K562 (cell line): Measurements from ENCODE around the gene LHFPL5. TPM values are rescaled to one million over a fixed set of nuclear protein-coding genes. Genes with fewer than 3 reads are reported as not detected.

ENCODE experiments used
- BCOR ChIP-seq: fragments of 450-650 bp; IDR thresholded peaks from 2 replicates; pipeline ENCODE4 v1.6.1; 2016
- CBX1 ChIP-seq: sonication (generic); IDR thresholded peaks from 2 replicates; pipeline ENCODE4 v1.6.1; 2016; ENCODE audit warnings: antibody characterized with exemption, low read depth, mild to moderate bottlenecking
- CCAR2 ChIP-seq: fragments of 200-400 bp; formaldehyde crosslinking; IDR thresholded peaks from 2 replicates; pipeline ENCODE4 v1.6.1; 2017; ENCODE audit warnings: mild to moderate bottlenecking, low read depth, low read length
- CHCHD3 ChIP-seq: fragments of 250-450 bp; sonication (Bioruptor Pico); IDR thresholded peaks from 2 replicates; pipeline ENCODE4 v2.1.2; 2022; ENCODE audit warnings: mild to moderate bottlenecking
- COPS2 ChIP-seq: fragments of 450-650 bp; conservative IDR thresholded peaks from 2 replicates; pipeline ENCODE4 v1.6.1; 2016; ENCODE audit warnings: mild to moderate bottlenecking, moderate library complexity
- GABPB2 ChIP-seq: fragments of 250-450 bp; sonication (Bioruptor Pico); conservative IDR thresholded peaks from 2 replicates; pipeline ENCODE4 v1.5.1; 2021; ENCODE audit warnings: mild to moderate bottlenecking
- GTF2F1 ChIP-seq: IDR thresholded peaks from 2 replicates; pipeline ENCODE4 v1.6.1; 2011; ENCODE audit warnings: low read depth, low read length, improper control_type of control experiment
- HDAC2 ChIP-seq: fragments of 450-650 bp; IDR thresholded peaks from 2 replicates; pipeline ENCODE4 v1.6.1; 2016; ENCODE audit warnings: mild to moderate bottlenecking
- HNRNPK ChIP-seq: fragments of 200-400 bp; formaldehyde crosslinking; IDR thresholded peaks from one replicate; pipeline ENCODE4 v1.6.1; 2018; ENCODE audit warnings: mild to moderate bottlenecking, low read depth, low read length; ENCODE audit not compliant: poor library complexity, severe bottlenecking
- KAT2B ChIP-seq: IDR thresholded peaks from one replicate; pipeline ENCODE4 v1.6.1; 2012; ENCODE audit warnings: low read depth, mild to moderate bottlenecking, control low read depth, inconsistent platforms, low read length, moderate library complexity
- MAZ ChIP-seq, 2 experiments: fragments of 450-650 bp in 1 of 2; sonication (generic) in 1 of 2; formaldehyde crosslinking; IDR thresholded peaks in 1 of 2; conservative IDR thresholded peaks in 1 of 2; 2 replicates each; pipeline versions ENCODE4 v1.4.0 to v1.5.0; 2020; ENCODE audit warnings: mild to moderate bottlenecking in 1 of 2, missing genetic modification reagents in 1 of 2
- NCOA6 ChIP-seq: fragments of 450-650 bp; IDR thresholded peaks from 2 replicates; pipeline ENCODE4 v1.6.1; 2017; ENCODE audit warnings: mild to moderate bottlenecking
- POLR2AphosphoS2 ChIP-seq: IDR thresholded peaks from 2 replicates; pipeline ENCODE4 v1.6.1; 2012; ENCODE audit warnings: low read length, improper control_type of control experiment
- PURB ChIP-seq: sonication (generic); formaldehyde crosslinking; IDR thresholded peaks from 2 replicates; pipeline ENCODE4 v1.9.0; 2021; ENCODE audit warnings: low read depth, mild to moderate bottlenecking, missing genetic modification reagents
- SAFB ChIP-seq: fragments of 200-400 bp; formaldehyde crosslinking; IDR thresholded peaks from 2 replicates; pipeline ENCODE4 v1.6.1; 2017; ENCODE audit warnings: low read depth, low read length, borderline replicate concordance
- TCF7 ChIP-seq: sonication (generic); IDR thresholded peaks from 2 replicates; pipeline ENCODE4 v1.6.1; 2016; ENCODE audit warnings: antibody characterized with exemption, borderline replicate concordance
- ZNF133 ChIP-seq: fragments of 250-450 bp; sonication (Bioruptor Pico); IDR thresholded peaks from 2 replicates; pipeline ENCODE4 v1.4.0; 2020; ENCODE audit warnings: mild to moderate bottlenecking
- ZNF134 ChIP-seq: fragments of 250-450 bp; sonication (Bioruptor Pico); conservative IDR thresholded peaks from 2 replicates; pipeline ENCODE4 v1.4.0; 2020
- ZNF41 ChIP-seq: fragments of 250-450 bp; sonication (Bioruptor Pico); conservative IDR thresholded peaks from 2 replicates; pipeline ENCODE4 v1.4.0; 2020; ENCODE audit warnings: mild to moderate bottlenecking
- ZNF668 ChIP-seq: fragments of 250-450 bp; sonication (Bioruptor Pico); IDR thresholded peaks from 2 replicates; pipeline ENCODE4 v1.8.0; 2022; ENCODE audit warnings: mild to moderate bottlenecking, inconsistent platforms
- polyA plus RNA-seq, 8 experiments: library from polyadenylated mRNA; depleted of rRNA in 4 of 8; stranded (reverse) in 5 of 8; unstranded in 3 of 8; fragments of >200 nt; fragmentation: Nextera tagmentation in 2 of 8; fragmentation: Illumina TruSeq in 1 of 8; extraction: Ambion mirVana in 2 of 8; extraction: Trizol in 1 of 8; gene quantifications; 2 replicates each; pipeline versions ENCODE4 v1.2.1 to v1.2.3, GENCODE V29; 2011 to 2014; ENCODE audit warnings: inconsistent platforms in 1 of 8, missing spikeins in 1 of 8
- total RNA-seq, 7 experiments: library from RNA; depleted of rRNA in 6 of 7; stranded (reverse); fragments of >200 nt in 6 of 7; fragmentation: Illumina TruSeq in 2 of 7; extraction: Trizol in 2 of 7; gene quantifications; 2 replicates each; pipeline versions ENCODE4 v1.2.1 to v1.2.3, GENCODE V29; 2011 to 2021; ENCODE audit warnings: low replicate concordance in 1 of 7
- TF ChIP-seq, protein P1 (sequence below): fragments of 250-450 bp; sonication (Bioruptor Pico); IDR thresholded peaks from 2 replicates; pipeline ENCODE4 v1.4.0; 2020; ENCODE audit warnings: mild to moderate bottlenecking, moderate library complexity, borderline replicate concordance
- TF ChIP-seq, protein P2 (sequence below): sonication (generic); formaldehyde crosslinking; IDR thresholded peaks from 2 replicates; pipeline ENCODE4 v1.8.0; 2022; ENCODE audit warnings: mild to moderate bottlenecking, low read depth, missing genetic modification reagents
- TF ChIP-seq, protein P3 (sequence below): sonication (generic); IDR thresholded peaks from 2 replicates; pipeline ENCODE4 v1.6.1; 2016
- TF ChIP-seq, protein P4 (sequence below): IDR thresholded peaks from 2 replicates; pipeline ENCODE4 v1.6.1; 2012; ENCODE audit warnings: low read depth, low read length, improper control_type of control experiment, borderline replicate concordance

Gene LHFPL5
- total and polyA plus RNA-seq, 9 of the 15 experiments (the other 6 are each of a cell fraction or from before 2014, with no cell fraction given): not detected

DNA sequence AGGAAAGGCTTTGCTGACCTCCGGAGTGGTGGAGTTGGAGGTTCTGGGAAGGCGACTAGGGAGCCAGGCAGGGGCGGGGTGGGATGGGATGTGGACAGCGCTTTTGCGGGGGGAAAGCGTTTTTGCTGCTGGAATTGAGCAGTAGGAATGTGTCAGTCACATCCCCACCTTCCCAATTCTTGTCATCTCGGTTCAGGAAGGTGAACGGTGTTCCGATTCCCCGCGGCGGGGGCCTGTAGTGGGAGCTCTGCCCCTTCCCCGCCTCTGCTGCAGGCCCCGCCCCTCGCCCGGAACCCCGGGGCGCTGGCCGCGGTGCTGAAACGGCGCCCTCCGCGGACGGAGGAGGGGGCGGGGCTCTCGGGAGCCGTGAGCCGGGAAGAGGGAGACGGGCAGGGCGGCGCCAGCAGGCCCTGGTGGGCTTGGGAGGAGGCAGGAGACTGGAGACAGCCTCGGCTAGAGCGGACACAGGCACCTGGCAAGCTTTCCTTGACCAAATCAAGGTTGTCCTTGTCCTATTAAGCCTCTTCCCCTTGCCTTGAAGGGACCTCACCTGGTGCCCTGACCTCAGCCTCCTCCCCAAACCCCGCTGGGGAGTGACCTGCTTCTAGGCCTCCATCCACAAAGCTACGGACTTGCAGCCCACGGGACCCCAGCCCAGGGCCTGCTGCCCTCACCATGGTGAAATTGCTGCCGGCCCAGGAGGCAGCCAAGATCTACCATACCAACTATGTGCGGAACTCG, at the start of gene LHFPL5 (continued):
- TF ChIP-seq, protein P1, sequence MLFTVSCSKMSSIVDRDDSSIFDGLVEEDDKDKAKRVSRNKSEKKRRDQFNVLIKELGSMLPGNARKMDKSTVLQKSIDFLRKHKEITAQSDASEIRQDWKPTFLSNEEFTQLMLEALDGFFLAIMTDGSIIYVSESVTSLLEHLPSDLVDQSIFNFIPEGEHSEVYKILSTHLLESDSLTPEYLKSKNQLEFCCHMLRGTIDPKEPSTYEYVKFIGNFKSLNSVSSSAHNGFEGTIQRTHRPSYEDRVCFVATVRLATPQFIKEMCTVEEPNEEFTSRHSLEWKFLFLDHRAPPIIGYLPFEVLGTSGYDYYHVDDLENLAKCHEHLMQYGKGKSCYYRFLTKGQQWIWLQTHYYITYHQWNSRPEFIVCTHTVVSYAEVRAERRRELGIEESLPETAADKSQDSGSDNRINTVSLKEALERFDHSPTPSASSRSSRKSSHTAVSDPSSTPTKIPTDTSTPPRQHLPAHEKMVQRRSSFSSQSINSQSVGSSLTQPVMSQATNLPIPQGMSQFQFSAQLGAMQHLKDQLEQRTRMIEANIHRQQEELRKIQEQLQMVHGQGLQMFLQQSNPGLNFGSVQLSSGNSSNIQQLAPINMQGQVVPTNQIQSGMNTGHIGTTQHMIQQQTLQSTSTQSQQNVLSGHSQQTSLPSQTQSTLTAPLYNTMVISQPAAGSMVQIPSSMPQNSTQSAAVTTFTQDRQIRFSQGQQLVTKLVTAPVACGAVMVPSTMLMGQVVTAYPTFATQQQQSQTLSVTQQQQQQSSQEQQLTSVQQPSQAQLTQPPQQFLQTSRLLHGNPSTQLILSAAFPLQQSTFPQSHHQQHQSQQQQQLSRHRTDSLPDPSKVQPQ: no peak
- no peak for TF ChIP-seq ZNF133 (CRISPR knock-in tag)
- no peak for TF ChIP-seq BCOR
- TF ChIP-seq NCOA6: peak; percentile 85
- no peak for TF ChIP-seq CHCHD3 (CRISPR knock-in tag)
- no peak for TF ChIP-seq GTF2F1
- TF ChIP-seq PURB (CRISPR knock-in tag): no peak
- TF ChIP-seq HDAC2: 0 out of 2 replicates have a peak, but pooled peaks have one; percentile 76
- peak; percentile 92 to 100 for TF ChIP-seq MAZ (CRISPR knock-in tag; conservative IDR thresholded peaks at IDR 0.05 in 1 of 2, IDR thresholded peaks at IDR 0.05 in 1 of 2)
- TF ChIP-seq, protein P2, sequence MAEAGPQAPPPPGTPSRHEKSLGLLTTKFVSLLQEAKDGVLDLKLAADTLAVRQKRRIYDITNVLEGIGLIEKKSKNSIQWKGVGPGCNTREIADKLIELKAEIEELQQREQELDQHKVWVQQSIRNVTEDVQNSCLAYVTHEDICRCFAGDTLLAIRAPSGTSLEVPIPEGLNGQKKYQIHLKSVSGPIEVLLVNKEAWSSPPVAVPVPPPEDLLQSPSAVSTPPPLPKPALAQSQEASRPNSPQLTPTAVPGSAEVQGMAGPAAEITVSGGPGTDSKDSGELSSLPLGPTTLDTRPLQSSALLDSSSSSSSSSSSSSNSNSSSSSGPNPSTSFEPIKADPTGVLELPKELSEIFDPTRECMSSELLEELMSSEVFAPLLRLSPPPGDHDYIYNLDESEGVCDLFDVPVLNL (CRISPR knock-in tag): peak; percentile 79; the same call in 1 of the 2 replicates
- TF ChIP-seq, protein P3, sequence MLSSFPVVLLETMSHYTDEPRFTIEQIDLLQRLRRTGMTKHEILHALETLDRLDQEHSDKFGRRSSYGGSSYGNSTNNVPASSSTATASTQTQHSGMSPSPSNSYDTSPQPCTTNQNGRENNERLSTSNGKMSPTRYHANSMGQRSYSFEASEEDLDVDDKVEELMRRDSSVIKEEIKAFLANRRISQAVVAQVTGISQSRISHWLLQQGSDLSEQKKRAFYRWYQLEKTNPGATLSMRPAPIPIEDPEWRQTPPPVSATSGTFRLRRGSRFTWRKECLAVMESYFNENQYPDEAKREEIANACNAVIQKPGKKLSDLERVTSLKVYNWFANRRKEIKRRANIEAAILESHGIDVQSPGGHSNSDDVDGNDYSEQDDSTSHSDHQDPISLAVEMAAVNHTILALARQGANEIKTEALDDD: no peak
- no peak for TF ChIP-seq CBX1
- TF ChIP-seq, protein P4, sequence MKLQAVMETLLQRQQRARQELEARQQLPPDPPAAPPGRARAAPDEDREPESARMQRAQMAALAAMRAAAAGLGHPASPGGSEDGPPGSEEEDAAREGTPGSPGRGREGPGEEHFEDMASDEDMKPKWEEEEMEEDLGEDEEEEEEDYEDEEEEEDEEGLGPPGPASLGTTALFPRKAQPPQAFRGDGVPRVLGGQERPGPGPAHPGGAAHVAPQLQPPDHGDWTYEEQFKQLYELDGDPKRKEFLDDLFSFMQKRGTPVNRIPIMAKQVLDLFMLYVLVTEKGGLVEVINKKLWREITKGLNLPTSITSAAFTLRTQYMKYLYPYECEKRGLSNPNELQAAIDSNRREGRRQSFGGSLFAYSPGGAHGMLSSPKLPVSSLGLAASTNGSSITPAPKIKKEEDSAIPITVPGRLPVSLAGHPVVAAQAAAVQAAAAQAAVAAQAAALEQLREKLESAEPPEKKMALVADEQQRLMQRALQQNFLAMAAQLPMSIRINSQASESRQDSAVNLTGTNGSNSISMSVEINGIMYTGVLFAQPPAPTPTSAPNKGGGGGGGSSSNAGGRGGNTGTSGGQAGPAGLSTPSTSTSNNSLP: no peak
- no peak for TF ChIP-seq GABPB2 (CRISPR knock-in tag)
- no peak for TF ChIP-seq KAT2B
- TF ChIP-seq COPS2: no peak
- TF ChIP-seq HNRNPK: no peak
- no peak for TF ChIP-seq ZNF134
- no peak for TF ChIP-seq POLR2AphosphoS2
- no peak for TF ChIP-seq SAFB
- no peak for TF ChIP-seq ZNF41 (CRISPR knock-in tag)
- no peak for TF ChIP-seq TCF7
- no peak for TF ChIP-seq ZNF668 (CRISPR knock-in tag)
- TF ChIP-seq CCAR2: no peak
